Measurements from ENCODE around the gene A4GNT. TPM values are rescaled to one million over a fixed set of nuclear protein-coding genes. Genes with fewer than 3 reads are reported as not detected.

The A4GNT gene
- not detected for total RNA-seq

DNA sequence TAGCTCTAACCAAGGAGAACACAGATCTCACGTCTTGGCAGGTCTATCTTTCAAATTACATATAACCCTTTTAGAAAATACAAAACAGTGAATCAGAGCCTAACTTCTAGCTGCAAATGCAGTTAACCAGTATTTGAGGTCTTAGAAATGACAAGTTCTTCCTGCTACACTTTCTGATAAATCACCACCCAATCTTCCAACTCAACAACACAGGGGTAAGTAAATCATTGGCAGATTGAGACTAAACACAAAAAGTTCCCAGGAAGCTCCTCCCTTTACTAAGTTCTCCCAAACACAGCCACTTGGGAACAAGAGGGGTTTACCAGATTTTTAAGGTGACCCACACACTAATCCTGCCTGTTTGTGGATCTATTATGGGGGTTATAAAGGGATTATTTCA lies at the start of gene A4GNT:
A4GNT (minus strand) TSS at position 152 of the 400 bp plus-strand sequence. CDS start 1,134 bp downstream, outside the sequence.

GRCh38 chr3:138174421-138175131 lies 42.4 kb upstream of the A4GNT start, which contains the start of gene DBR1:
Gene DBR1, minus strand, starts transcription at chr3:138174921. Its CDS starts 126 bp downstream, at chr3:138174795.

DNA sequence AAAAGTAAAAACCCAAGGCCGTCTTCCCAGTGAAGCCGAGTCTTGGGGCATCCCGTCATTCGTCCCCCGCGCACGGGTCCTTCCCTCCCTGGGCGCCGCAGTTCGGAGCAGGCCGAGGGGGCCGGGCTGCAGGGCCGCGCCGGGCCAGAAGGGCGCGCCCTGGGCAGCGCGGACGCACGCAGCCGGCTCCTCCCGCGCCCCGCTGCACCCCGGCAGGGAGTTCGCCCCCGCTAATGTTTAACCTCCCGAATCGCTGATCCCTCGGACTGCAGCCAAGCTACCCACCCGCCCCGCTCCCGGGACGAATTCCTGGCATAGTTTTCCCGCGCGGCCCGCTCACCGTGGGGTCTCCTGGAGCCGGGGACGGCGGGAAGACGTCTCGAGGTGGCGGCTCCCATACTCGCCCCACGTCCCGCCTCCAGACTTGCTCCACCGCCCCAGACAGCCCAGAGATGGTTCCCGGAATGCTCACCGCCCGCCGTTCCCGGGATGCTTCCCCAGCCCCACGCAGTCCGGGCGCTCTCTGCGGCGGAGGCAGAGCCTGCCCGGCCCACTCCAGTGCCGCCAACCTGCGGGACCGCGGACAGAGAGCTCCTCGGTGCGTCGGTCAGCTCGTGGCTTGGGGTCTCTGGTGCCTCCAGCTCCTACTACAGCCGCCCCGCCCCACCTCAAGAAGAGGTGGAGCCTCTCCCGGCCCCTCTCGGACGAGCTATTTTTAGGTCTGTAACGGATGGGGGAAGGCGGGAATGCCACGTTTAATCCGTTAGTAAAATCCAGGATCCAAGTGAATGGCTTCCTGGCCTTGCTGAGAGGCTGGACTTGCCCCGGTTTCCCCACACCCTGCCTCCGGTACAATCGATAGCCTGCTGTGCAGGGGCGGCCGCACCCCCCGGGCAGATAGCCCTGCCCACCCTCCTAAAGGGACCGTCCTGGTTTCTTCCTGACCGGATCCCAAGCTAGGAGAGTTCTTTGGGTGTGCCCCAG lies 16.9 kb downstream of the A4GNT start, which contains the start of gene DZIP1L:
DZIP1L (minus strand) TSS at position 621 of the 984 bp plus-strand sequence. CDS start 11,637 bp downstream, outside the sequence.

Other genes starting within 250 kb of the A4GNT start
- not detected for gene CLDN18, start 122.2 kb downstream of the A4GNT start, total RNA-seq
- 26.9 TPM for gene DZIP1L, start 16.8 kb downstream of the A4GNT start, total RNA-seq
- 28.2 TPM for gene DBR1, start 42.5 kb upstream of the A4GNT start, total RNA-seq
- gene ARMC8, start 54.9 kb upstream of the A4GNT start, total RNA-seq = 145 TPM
- 4.1 TPM for gene NME9, start 197.5 kb upstream of the A4GNT start, total RNA-seq
- gene MRAS, start 216.2 kb upstream of the A4GNT start, total RNA-seq = 64.5 TPM